ENCODE measurements around the gene YEATS4. TPM values are rescaled to one million over a fixed set of nuclear protein-coding genes. Genes with fewer than 3 reads are reported as not detected.

Gene YEATS4
- 24.0 and 28.7 TPM in 2 replicates for total RNA-seq

GRCh38 chr12:69359531-69360347, at the start of gene YEATS4:
YEATS4 (plus strand) TSS chr12:69359743; CDS start chr12:69359973, 230 bp downstream.

GRCh38 chr12:69348162-69348938, 11.2 kb upstream of the YEATS4 start, which contains the start of gene LYZ:
LYZ (plus strand) TSS chr12:69348381; CDS start chr12:69348409, 28 bp downstream.

Other genes starting within 250 kb of the YEATS4 start
- 19.5 and 22.0 TPM in 2 replicates for gene CPSF6, start 120.2 kb upstream of the YEATS4 start, total RNA-seq
- not detected in 2 replicates for gene LYZ, start 11.4 kb upstream of the YEATS4 start, total RNA-seq
- gene FRS2, start 110.6 kb downstream of the YEATS4 start, total RNA-seq, result 21.1 and 23.1 TPM in 2 replicates
- gene CCT2, start 225.7 kb downstream of the YEATS4 start, total RNA-seq, result 380 and 434 TPM in 2 replicates